ENCODE measurements around the gene RNU6-9. TPM values are rescaled to one million over a fixed set of nuclear protein-coding genes. Genes with fewer than 3 reads are reported as not detected.
"Not testable (repeated sequence)": the region's sequence is repeated elsewhere in the genome, so short reads cannot be mapped to it uniquely, and the experiment has no call there.

RNU6-9 gene
- polyA plus RNA-seq (ENCODE audit: insufficient read length in 12 of 12) = not detected
- long read RNA-seq, donor 1 = 0 reads
- long read RNA-seq, donor 2 = 0 reads
- long read RNA-seq, donor 3 = 0 reads
- long read RNA-seq, donor 4 = 0 reads
- long read RNA-seq, donor 5 = 0 reads
- long read RNA-seq, donor 6 = 0 reads
- long read RNA-seq, donor 7 = 0 reads
- long read RNA-seq, donor 8 = 0 reads
- long read RNA-seq, donor 9 = 0 reads
- long read RNA-seq, donor 10 = 0 reads
- long read RNA-seq, donor 11 = 0 reads

DNA sequence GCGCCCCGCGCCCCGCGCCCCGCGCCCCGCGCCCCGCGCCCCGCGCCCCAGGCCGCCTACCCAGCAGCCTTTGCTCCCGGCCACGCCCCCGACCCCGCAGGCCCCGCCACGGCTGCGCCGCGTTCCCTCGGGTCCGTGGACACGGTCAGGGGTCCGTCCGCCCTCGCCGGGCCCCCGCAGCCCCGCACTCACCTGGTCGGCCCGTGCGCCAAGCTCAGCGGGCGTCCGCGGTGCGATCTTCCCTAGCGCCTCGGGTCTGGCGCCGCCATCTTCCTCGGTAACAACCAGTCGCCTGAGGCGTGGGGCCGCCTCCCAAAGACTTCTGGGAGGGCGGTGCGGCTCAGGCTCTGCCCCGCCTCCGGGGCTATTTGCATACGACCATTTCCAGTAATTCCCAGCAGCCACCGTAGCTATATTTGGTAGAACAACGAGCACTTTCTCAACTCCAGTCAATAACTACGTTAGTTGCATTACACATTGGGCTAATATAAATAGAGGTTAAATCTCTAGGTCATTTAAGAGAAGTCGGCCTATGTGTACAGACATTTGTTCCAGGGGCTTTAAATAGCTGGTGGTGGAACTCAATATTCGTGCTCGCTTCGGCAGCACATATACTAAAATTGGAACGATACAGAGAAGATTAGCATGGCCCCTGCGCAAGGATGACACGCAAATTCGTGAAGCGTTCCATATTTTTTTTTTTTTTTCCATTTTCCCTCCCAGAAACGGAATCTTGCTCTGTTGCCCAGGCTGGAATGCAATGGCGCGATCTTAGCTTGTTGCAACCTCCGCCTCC lies at the start of gene RNU6-9, which contains the start of gene MED16:
Gene RNU6-9, plus strand, starts transcription at position 591 of the 796 bp plus-strand sequence.
Gene MED16, minus strand, starts transcription at position 294 of the 796 bp plus-strand sequence. CDS start 2,056 bp downstream, outside the sequence.
- peak; percentile 95 for DNase-seq

DNA sequence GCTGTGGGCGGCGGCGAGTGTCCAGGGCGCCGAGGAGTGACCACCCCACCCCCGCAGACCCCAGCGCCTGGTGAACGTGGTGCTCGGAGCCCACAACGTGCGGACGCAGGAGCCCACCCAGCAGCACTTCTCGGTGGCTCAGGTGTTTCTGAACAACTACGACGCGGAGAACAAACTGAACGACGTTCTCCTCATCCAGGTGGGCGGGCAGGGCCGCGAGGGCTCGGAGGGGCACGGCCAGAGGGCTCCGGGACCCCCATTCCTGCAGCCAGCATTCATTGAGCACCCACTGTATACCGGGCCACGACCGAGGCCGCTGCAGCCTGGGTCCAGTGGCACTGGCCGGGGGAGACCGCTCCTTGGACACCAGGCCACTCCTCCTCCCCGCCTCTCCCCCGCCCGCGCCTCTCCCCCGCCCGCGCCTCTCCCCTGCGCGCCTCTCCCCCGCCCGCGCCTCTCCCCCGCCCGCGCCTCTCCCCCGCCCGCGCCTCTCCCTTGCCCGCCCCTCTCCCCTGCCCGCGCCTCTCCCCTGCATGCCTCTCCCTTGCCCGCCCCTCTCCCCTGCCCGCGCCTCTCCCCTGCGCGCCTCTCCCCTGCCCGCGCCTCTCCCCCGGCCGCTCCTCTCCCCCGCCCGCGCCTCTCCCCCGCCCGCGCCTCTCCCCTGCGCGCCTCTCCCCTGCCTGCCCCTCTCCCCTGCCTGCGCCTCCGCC lies 49.3 kb upstream of the RNU6-9 start:
- DNase-seq = no peak

DNA sequence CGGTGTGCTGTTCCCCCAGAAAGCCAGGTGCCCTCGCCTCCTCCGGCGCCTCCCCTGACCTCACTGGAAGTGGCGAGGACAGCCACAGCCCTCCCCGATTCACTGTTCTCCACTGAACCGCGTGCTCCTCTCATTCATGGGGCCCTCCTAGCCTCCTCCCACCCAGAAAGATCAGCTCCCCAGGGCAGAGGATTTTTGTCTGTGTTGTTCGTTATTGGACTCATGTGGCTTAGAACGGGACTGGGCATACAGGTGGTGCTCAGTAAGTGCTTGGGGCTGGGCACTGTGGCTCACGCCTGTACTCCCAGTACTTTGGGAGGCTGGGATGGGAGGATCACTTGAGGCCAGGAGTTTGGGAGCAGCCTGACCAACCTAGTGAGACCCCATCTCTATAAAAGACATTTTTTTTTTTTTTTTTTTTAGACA lies 48.7 kb upstream of the RNU6-9 start:
- DNase-seq = no peak

DNA sequence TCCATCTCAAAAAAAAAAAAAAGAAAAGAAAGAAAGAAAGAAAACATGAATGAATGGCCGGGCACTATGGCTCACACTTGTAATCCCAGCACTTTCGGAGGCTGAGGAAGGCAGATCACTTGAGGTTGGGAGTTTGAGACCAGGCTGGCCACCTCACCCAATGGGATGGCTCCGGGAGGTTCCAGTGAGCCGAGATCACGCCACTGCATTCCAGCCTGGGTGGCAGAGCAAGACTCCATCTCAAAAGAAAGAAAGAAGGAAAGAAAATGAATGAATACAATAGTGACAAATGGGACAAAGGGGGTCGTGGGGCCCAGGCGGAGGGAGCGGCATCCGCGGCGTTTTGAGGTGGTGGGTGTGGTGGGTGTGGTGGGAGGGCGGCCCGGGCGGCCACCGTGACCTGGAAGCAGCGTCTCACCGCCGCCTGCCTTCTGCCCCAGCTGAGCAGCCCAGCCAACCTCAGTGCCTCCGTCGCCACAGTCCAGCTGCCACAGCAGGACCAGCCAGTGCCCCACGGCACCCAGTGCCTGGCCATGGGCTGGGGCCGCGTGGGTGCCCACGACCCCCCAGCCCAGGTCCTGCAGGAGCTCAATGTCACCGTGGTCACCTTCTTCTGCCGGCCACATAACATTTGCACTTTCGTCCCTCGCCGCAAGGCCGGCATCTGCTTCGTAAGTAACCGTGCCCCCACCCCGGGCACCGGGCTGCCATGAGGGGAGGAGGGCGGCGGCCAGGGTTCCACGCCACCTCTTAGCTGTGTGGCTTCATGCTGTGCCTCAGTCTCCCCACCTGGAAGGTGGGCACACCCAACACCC lies 47.4 kb upstream of the RNU6-9 start:
- DNase-seq = no peak

DNA sequence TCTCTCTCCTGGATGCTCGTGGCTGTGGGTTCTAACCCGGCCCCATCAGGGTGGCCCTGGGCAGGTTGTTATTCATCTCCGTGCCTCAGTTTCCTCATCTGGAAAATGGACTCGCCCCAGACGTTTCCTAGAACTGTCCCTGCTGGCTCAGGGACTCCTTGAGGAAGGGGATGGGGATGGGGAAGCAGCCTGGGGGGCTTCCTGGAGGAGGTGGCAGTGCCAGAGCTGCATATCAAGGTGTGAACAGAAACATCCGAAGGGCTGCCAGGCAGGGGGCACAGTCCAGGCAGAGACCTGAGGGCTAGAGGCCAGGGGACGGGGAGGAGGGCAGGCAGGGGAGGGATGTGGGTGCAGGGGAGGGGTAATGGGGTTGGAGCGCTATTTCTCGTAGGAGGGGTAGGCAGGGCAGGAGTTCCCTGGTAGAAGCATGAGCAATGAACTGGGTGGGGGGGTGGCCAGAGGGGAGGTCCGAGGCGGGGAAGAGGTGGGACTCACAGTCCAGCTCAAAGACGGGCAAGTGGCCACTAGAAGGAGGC lies 44.8 kb upstream of the RNU6-9 start:
- no peak for DNase-seq

DNA sequence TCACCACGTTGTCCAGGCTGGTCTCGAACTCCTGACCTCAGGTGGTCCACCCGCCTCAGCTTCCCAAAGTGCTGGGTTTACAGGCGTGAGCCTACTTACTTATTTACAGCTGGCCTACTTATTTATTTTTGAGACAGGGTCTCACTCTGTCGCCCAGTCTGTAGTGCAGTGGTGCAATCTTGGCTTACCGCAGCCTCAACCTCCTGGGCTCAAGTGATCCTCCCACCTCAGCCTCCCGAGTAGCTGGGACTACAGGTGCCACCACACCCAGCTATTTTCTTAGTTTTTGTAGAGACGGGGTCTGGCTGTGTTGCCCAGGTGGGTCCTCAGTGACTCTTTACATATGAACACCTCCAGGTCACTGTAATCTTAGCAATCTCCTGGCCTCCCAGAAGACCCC lies 44.1 kb upstream of the RNU6-9 start:
- DNase-seq = not testable (repeated sequence)

DNA sequence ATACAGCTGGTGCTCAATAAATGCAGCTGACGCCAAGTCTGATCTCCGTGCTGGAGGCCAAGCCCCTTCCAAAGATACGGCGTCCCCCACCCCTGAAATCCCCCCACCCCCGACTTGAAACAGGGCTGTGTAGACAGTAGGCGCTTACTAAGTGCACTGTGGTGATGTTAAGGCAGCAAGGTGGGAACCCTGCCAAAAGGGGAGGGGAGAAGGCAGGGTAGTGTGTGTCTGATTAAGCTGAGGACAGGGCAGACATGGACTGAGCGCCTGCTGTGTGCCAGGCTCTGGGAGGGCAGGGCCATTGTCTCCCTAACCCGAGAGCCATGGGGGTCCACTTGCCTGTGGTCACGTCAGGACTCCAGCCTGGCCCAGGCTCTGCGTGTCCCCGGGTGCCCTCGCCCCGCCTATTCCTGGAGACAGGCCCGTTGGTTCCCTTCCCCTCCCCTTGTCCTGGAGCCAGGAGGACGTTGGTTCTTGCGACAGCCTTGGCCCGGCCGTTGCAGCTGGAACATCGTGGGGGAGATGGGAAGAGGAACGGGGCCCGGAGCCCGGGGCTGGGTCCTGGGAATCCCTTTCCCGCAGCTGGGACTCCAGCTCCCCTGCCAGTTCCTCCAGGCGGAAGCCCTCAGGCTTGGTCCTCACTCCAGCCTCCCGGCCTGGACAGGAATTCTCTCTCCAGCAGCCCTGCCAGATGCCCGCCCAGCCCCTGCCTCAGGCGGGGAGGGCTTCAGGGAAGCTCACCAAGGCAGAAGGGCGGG lies 42.9 kb upstream of the RNU6-9 start:
- peak; percentile 85 for DNase-seq

DNA sequence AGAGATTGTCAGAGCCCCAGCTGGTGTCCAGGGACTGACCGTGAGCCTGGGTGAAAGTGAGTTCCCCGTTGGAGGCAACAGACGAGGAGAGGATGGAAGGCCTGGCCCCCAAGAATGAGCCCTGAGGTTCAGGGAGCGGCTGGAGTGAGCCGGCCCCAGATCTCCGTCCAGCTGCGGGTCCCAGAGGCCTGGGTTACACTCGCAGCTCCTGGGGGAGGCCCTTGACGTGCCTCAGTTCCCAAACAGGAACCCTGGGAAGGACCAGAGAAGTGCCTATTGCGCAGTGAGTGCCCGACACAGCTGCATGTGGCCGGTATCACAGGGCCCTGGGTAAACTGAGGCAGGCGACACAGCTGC lies 42.3 kb upstream of the RNU6-9 start:
- no peak for DNase-seq

DNA sequence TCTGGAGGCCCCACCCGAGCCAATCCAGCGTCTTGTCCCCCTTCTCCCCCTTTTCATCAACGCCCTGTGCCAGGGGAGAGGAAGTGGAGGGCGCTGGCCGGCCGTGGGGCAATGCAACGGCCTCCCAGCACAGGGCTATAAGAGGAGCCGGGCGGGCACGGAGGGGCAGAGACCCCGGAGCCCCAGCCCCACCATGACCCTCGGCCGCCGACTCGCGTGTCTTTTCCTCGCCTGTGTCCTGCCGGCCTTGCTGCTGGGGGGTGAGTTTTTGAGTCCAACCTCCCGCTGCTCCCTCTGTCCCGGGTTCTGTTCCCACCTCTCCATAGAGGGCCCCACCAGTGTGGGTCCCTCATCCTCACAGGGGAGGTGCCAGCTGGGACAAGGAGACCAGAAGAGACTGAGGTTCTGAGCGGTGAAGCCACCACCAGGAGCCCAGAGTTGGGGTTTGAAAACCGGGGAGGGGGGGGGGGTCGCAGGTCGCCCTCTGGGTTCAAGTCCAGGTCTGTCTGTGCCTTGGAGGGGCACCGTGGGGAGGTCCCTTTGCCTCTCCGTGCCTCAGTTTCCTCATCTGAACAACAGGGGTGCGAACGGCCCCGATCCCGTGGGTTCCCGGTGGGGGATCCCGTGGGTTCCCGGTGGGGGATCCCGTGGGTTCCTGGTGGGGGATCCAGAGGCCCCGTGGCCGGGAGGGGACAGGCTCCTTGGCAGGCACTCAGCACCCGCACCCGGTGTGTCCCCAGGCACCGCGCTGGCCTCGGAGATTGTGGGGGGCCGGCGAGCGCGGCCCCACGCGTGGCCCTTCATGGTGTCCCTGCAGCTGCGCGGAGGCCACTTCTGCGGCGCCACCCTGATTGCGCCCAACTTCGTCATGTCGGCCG lies 40.9 kb upstream of the RNU6-9 start, which contains the start of gene ELANE:
Gene ELANE, plus strand, starts transcription at position 168 of the 878 bp plus-strand sequence. Its CDS starts 26 bp downstream, at position 194.
- no peak for DNase-seq

DNA sequence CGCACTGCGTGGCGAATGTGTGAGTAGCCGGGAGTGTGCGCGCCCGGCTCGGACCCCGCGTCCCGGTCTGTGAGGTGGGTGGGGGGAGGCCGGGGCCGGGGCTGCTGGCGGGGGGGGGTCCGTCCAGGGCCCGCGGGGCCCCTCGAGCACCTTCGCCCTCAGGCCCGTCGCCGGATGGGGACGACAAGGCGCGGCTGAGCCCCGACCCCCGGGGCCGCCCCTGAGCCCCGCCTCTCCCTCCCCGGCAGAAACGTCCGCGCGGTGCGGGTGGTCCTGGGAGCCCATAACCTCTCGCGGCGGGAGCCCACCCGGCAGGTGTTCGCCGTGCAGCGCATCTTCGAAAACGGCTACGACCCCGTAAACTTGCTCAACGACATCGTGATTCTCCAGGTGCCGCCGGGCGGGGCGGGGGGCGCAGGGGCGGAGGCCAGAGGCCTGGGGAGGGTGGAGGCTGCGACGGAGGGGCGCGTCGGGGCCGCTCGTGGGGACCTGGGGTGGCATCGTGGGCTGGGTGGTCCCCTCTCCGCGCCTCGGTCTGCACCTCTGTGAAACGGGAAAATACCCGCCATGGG lies 40.2 kb upstream of the RNU6-9 start:
- DNase-seq = no peak

DNA sequence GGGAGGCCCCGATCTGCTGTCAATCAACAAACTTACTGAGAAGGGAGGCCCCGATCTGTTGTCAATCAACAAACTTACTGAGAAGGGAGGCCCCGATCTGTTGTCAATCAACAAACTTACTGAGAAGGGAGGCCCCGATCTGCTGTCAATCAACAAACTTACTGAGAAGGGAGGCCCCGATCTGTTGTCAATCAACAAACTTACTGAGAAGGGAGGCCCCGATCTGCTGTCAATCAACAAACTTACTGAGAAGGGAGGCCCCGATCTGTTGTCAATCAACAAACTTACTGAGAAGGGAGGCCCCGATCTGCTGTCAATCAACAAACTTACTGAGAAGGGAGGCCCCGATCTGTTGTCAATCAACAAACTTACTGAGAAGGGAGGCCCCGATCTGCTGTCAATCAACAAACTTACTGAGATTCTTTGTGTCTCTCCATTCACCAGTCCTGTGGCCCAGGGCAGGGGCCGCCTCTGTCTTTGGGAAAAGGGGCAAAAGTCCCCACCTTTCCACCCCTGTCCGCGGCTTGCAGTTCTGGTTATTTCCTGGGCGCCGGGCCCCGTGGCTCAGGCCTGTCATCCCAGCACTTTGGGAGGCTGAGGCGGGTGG lies 39.6 kb upstream of the RNU6-9 start:
- not testable (repeated sequence) for DNase-seq

DNA sequence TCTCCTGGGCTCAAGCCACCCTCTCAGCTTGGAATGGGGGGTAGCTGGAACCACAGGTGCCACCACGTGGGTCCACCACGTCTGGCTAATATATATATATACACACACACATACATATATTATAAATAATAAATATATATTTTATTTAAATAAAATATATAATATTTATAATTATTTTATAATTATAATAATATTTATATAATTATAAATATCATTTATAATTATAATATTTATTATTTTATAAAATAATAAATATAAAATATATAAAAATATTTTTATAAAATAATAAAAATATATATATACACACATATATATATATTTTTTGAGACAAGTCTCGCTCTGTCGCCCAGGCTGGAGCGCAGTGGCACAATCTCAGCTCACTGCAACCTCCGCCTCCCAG lies 38.7 kb upstream of the RNU6-9 start:
- DNase-seq = no peak

DNA sequence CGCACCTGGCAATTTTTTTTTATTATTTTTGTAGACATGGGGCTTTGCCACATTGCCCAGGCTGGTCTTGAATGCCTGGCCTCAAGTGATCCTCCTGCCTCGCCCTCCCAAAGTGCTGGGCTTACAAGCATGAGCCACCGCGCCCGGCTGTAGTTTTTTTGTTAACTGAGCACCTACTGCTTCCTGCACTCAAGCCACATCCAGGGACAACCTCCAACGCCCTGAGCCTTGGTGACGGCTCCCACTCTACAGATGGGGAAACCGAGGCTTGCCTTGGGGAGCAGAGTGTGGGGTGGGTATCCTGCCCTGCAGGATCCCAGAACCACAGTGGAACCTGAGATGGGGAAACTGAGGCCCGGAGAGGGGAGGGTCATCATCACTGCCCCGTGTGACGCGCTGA lies 38.1 kb upstream of the RNU6-9 start:
- no peak for DNase-seq

DNA sequence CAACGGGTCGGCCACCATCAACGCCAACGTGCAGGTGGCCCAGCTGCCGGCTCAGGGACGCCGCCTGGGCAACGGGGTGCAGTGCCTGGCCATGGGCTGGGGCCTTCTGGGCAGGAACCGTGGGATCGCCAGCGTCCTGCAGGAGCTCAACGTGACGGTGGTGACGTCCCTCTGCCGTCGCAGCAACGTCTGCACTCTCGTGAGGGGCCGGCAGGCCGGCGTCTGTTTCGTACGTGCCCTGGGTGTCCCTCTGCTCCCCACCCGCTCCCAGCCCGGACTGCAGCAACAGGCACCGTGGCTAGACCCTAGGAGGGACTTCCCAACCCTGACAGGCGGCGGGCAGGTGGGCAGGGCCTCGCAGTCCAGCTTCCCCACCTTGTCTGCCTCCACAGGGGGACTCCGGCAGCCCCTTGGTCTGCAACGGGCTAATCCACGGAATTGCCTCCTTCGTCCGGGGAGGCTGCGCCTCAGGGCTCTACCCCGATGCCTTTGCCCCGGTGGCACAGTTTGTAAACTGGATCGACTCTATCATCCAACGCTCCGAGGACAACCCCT lies 37.6 kb upstream of the RNU6-9 start:
- DNase-seq = no peak

DNA sequence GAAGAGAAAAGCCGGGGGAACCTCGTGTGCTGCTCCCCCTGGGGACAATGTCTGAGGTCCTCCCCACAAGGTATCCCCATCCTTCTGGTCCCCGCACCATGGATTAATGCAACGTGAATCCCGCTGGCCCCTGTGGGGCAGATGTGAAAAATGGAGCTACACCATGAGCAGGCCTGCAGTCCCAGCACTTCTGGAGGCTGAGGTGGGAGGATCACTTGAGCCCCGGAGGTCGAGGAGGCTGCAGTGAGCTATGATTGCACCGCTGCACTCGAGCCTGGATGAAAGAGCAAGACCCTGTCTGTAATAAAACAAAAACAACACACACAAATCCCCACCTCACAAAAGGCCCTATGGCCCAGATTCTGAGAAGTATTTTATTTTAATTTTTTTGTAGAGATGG lies 35.0 kb upstream of the RNU6-9 start:
- no peak for DNase-seq

DNA sequence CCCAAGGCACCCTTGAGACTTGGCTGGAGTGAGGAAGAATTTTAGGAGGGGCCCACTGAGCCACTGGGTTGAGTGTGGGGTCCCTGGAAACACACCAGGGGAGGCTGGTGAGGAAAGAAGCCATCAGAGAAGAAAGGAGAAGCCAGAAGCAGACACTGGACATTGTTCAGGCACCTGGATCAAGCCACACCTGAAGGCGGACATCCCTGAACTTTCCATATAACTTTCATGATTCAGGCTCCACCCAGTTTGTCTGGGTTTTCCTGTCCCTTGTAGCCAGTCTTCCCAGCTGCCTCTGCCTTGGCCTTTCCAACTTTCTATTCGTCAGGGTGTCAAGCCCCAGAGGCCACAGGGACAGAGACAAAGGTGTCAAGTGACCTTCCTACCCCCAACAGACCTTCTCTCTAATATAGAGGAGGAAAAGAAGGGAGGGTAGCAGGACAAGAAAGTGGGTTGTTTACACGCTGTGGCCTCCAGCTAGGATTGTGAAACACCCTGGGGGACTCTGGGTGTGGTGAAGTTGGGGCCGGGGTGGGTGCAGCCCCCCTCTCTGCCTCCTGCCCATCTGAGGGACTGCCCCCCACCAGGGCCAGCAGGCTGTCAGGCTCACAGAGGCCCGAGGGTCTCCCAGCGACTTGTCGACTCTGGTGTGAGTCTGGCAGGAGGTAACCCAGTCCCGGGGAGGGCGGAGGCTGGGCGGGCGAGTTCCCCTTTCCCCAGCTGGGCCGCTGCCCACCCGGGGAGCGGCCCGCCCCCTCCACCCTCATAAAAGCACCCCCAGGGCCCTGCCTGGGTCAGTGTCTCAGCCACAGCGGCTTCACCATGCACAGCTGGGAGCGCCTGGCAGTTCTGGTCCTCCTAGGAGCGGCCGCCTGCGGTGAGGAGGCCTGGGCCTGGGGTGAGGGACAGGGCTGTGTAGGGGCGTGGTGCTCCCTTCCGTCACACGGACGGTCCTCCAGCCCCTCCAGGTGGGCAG lies 34.1 kb upstream of the RNU6-9 start, which contains the start of gene CFD:
Gene CFD, plus strand, starts transcription at position 797 of the 976 bp plus-strand sequence. Its CDS starts 26 bp downstream, at position 823.
- DNase-seq = no peak

Measured in muscle of arm (tissue), 14 donors.